ENCODE measurements around the gene PDLIM7. TPM values are rescaled to one million over a fixed set of nuclear protein-coding genes. Genes with fewer than 3 reads are reported as not detected.

PDLIM7 gene
- polyA plus RNA-seq, 1 donor from 2014 or later = 21.0 TPM

- Histone ChIP-seq H3K27me3 (ENCODE audit: insufficient read depth, low read depth, low read length) (no peaks in the 10 kb centered on the region), H3K4me3 (ENCODE audit: low read length) (no peak overlapping the region), H3K79me2 (replicated peaks; ENCODE audit: insufficient read depth, low read length) (peaks cover 16% of the 10 kb centered on the region), H3K9ac (ENCODE audit: low read length) (no peak overlapping the region), H2AFZ (ENCODE audit: low read depth, low read length) (no peak overlapping the region), H3K9me3 (ENCODE audit: low read length) (no peaks in the 10 kb centered on the region), H3K36me3 (ENCODE audit: insufficient read depth, low read length) (no peaks in the 10 kb centered on the region), H3F3A (ENCODE audit: insufficient read depth, low read length, poor library complexity, severe bottlenecking) (no peaks in the 10 kb centered on the region), H4K20me1 (ENCODE audit: insufficient read depth) (no peaks in the 10 kb centered on the region), H3K27ac (ENCODE audit: low read length) (no peak overlapping the region), H3K9me2 (ENCODE audit: insufficient read depth, low read length) (no peaks in the 10 kb centered on the region), H3K4me2 (ENCODE audit: low read length) (no peak overlapping the region)
- TF ChIP-seq, protein P1, sequence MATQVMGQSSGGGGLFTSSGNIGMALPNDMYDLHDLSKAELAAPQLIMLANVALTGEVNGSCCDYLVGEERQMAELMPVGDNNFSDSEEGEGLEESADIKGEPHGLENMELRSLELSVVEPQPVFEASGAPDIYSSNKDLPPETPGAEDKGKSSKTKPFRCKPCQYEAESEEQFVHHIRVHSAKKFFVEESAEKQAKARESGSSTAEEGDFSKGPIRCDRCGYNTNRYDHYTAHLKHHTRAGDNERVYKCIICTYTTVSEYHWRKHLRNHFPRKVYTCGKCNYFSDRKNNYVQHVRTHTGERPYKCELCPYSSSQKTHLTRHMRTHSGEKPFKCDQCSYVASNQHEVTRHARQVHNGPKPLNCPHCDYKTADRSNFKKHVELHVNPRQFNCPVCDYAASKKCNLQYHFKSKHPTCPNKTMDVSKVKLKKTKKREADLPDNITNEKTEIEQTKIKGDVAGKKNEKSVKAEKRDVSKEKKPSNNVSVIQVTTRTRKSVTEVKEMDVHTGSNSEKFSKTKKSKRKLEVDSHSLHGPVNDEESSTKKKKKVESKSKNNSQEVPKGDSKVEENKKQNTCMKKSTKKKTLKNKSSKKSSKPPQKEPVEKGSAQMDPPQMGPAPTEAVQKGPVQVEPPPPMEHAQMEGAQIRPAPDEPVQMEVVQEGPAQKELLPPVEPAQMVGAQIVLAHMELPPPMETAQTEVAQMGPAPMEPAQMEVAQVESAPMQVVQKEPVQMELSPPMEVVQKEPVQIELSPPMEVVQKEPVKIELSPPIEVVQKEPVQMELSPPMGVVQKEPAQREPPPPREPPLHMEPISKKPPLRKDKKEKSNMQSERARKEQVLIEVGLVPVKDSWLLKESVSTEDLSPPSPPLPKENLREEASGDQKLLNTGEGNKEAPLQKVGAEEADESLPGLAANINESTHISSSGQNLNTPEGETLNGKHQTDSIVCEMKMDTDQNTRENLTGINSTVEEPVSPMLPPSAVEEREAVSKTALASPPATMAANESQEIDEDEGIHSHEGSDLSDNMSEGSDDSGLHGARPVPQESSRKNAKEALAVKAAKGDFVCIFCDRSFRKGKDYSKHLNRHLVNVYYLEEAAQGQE (IDR thresholded peaks at IDR 0.05; ENCODE audit: borderline replicate concordance) = no peak
- TF ChIP-seq RAD21 (conservative IDR thresholded peaks at IDR 0.05) = no peak
- TF ChIP-seq CTCF (IDR thresholded peaks at IDR 0.05; ENCODE audit: poor library complexity, severe bottlenecking) = no peak
- TF ChIP-seq EP300 (conservative IDR thresholded peaks at IDR 0.05; ENCODE audit: poor library complexity, severe bottlenecking) = no peak
- no peak for TF ChIP-seq EZH2 (IDR thresholded peaks at IDR 0.05; ENCODE audit: borderline replicate concordance, insufficient read depth, low read length, poor library complexity, severe bottlenecking)
- TF ChIP-seq TAF1 (IDR thresholded peaks at IDR 0.05; ENCODE audit: low read depth) = no peak
- no peak for TF ChIP-seq MXI1 (conservative IDR thresholded peaks at IDR 0.05; ENCODE audit: poor library complexity, severe bottlenecking)
- no peak for TF ChIP-seq SMC3 (conservative IDR thresholded peaks at IDR 0.05; ENCODE audit: poor library complexity)
- TF ChIP-seq POLR2AphosphoS5 (IDR thresholded peaks at IDR 0.05) = no peak
These were observed 5.2 kb downstream of the PDLIM7 start for GRCh38 chr5:177491983-177492746.

DNA sequence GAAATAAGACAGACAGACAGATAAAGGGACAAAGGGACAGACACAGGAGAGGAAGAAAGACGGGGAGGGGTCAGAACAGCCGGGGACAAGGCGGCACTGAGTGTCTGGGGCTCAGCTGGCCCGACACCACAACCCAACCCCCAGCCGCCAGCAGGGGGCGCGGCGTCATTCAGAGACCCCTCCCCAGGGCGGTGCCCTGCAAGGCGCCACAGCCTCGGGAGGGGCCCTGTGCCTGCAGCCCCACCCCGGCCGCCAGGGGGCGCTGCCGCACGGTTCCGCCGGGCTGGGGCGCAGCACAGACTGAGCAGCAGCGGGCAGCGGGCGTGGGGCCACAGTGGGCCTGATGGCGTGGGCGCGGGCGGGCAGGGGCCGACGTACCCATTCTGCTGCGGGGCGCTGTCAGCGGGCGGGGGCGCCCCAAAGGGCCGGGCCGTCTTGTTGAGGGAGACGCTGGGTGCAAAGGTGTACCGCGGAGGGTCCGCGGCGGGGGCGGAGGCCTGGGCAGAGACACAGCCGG, 5.9 kb downstream of the PDLIM7 start:
- Histone ChIP-seq H3K27ac (ENCODE audit: low read length) (no peak overlapping the region), H3K4me3 (ENCODE audit: low read length) (no peak overlapping the region), H3K9me2 (ENCODE audit: insufficient read depth, low read length) (no peaks in the 10 kb centered on the region), H3K9ac (ENCODE audit: low read length) (no peak overlapping the region), H3K79me2 (replicated peaks; ENCODE audit: insufficient read depth, low read length) (peaks cover 11% of the 10 kb centered on the region), H2AFZ (ENCODE audit: low read depth, low read length) (no peak overlapping the region), H3K27me3 (ENCODE audit: insufficient read depth, low read depth, low read length) (no peaks in the 10 kb centered on the region), H3K9me3 (ENCODE audit: low read length) (no peaks in the 10 kb centered on the region), H3F3A (ENCODE audit: insufficient read depth, low read length, poor library complexity, severe bottlenecking) (no peaks in the 10 kb centered on the region), H3K36me3 (ENCODE audit: insufficient read depth, low read length) (no peaks in the 10 kb centered on the region), H4K20me1 (ENCODE audit: insufficient read depth) (no peaks in the 10 kb centered on the region), H3K4me2 (ENCODE audit: low read length) (no peak overlapping the region)
- TF ChIP-seq CTCF (IDR thresholded peaks at IDR 0.05; ENCODE audit: poor library complexity, severe bottlenecking) (peak; percentile 61), TAF1 (IDR thresholded peaks at IDR 0.05; ENCODE audit: low read depth) (no peak)

Measured in neural cell (in vitro differentiated cells).